IMR-90 (cell line): Measurements from ENCODE around the gene MPIG6B. TPM values are rescaled to one million over a fixed set of nuclear protein-coding genes. Genes with fewer than 3 reads are reported as not detected.

Source experiments
- ATAC-seq: fragments of 200-7000 bp; cut with Tn5 transposase; 2 replicates; pipeline ENCODE4 v1.9.1; 2020; ENCODE audit warnings: low read depth, mild to moderate bottlenecking, moderate library complexity
- BruUV-seq: library from RNA; stranded (reverse); fragments of 400-500 nt; replicated peaks from 2 replicates; lab custom pipeline; 2021; lab: Mats Ljungman, UMichigan
- CTCF ChIA-PET: fragments of 300-600 bp; formaldehyde crosslinking; extraction: SDS; loops from one replicate; lab custom pipeline; 2021; ENCODE audit warnings: antibody characterized with exemption; lab: Yijun Ruan, JAX
- POLR2A ChIA-PET: fragments of 300-600 bp; sonication (Branson Sonifier 250); formaldehyde crosslinking; loops from one replicate; lab custom pipeline; 2022; ENCODE audit warnings: antibody characterized with exemption; ENCODE audit not compliant: unreplicated experiment; lab: Charles Lee
- DNase-seq: peaks from one replicate; pipeline ENCODE4 v3.0.0; 2013
- H2AFZ ChIP-seq: replicated peaks from 2 replicates; pipeline ENCODE3; 2013; ENCODE audit warnings: low read length, mild to moderate bottlenecking; ENCODE audit not compliant: poor library complexity
- H2AK5ac ChIP-seq: 2 replicates; pipeline ENCODE4 v1.6.1; 2013; ENCODE audit warnings: low read depth, low read length, inconsistent platforms
- H2AK9ac ChIP-seq: replicated peaks from 2 replicates; pipeline ENCODE3; 2013; ENCODE audit warnings: mild to moderate bottlenecking, low read depth, low read length, moderate library complexity; ENCODE audit not compliant: poor library complexity
- H2BK120ac ChIP-seq: 2 replicates; pipeline ENCODE4 v1.6.1; 2013; ENCODE audit warnings: low read depth, low read length, inconsistent platforms
- H2BK15ac ChIP-seq: 3 replicates; pipeline ENCODE4 v1.6.1; 2013; ENCODE audit warnings: low read depth, low read length, inconsistent platforms
- H2BK20ac ChIP-seq: 2 replicates; pipeline ENCODE4 v1.6.1; 2013; ENCODE audit warnings: low read depth, mild to moderate bottlenecking, inconsistent platforms, low read length, moderate library complexity
- H2BK5ac ChIP-seq: 2 replicates; pipeline ENCODE4 v1.6.1; 2013; ENCODE audit warnings: mild to moderate bottlenecking, low read depth, low read length, inconsistent platforms; ENCODE audit not compliant: poor library complexity, severe bottlenecking
- H3K14ac ChIP-seq: replicated peaks from 2 replicates; pipeline ENCODE4 v1.6.1; 2013; ENCODE audit warnings: low read depth, low read length, inconsistent platforms
- H3K18ac ChIP-seq: 2 replicates; pipeline ENCODE4 v1.6.1; 2013; ENCODE audit warnings: low read depth, low read length, control low read depth
- H3K23ac ChIP-seq: 2 replicates; pipeline ENCODE4 v1.6.1; 2013; ENCODE audit warnings: low read depth, low read length, inconsistent platforms
- H3K27ac ChIP-seq: 2 replicates; pipeline ENCODE4 v1.5.1; 2013; ENCODE audit warnings: mild to moderate bottlenecking, control low read depth, low read length; ENCODE audit not compliant: insufficient read depth
- H3K27me3 ChIP-seq: 2 replicates; pipeline ENCODE4 v1.6.1; 2013; ENCODE audit warnings: low read length; ENCODE audit not compliant: control insufficient read depth, insufficient read depth
- H3K36me3 ChIP-seq: 2 replicates; pipeline ENCODE4 v1.6.1; 2013; ENCODE audit warnings: low read length, mixed read lengths; ENCODE audit not compliant: control insufficient read depth, insufficient read depth
- H3K4ac ChIP-seq: 2 replicates; pipeline ENCODE4 v1.6.1; 2013; ENCODE audit warnings: low read depth, low read length, inconsistent platforms
- H3K4me1 ChIP-seq: 2 replicates; pipeline ENCODE4 v1.6.1; 2013; ENCODE audit warnings: low read length, mixed read lengths; ENCODE audit not compliant: control insufficient read depth, insufficient read depth
- H3K4me2 ChIP-seq: 2 replicates; pipeline ENCODE4 v1.6.1; 2013; ENCODE audit warnings: low read depth, mild to moderate bottlenecking, control low read depth, low read length, moderate library complexity
- H3K4me3 ChIP-seq: 2 replicates; pipeline ENCODE4 v1.5.1; 2013; ENCODE audit warnings: low read depth, mild to moderate bottlenecking, control low read depth, low read length, moderate library complexity; ENCODE audit not compliant: insufficient read depth
- H3K56ac ChIP-seq: 2 replicates; pipeline ENCODE4 v1.6.1; 2013; ENCODE audit warnings: low read length, inconsistent platforms; ENCODE audit not compliant: insufficient read depth; ENCODE audit errors: extremely low read depth
- H3K79me1 ChIP-seq, 2 experiments: 2 replicates each; pipeline ENCODE4 v1.6.1; 2013; ENCODE audit warnings: low read length in 2 of 2, inconsistent platforms in 1 of 2, low read depth in 1 of 2
- H3K9ac ChIP-seq: 2 replicates; pipeline ENCODE4 v1.6.1; 2013; ENCODE audit warnings: low read depth, low read length, control low read depth
- H3K9me1 ChIP-seq: 2 replicates; pipeline ENCODE4 v1.6.1; 2013; ENCODE audit warnings: low read length, inconsistent platforms; ENCODE audit not compliant: insufficient read depth
- H3K9me3 ChIP-seq: 2 replicates; pipeline ENCODE4 v1.6.1; 2013; ENCODE audit warnings: low read length; ENCODE audit not compliant: control insufficient read depth, insufficient read depth
- H4K20me1 ChIP-seq: 2 replicates; pipeline ENCODE4 v1.6.1; 2013; ENCODE audit warnings: low read length, inconsistent platforms; ENCODE audit not compliant: insufficient read depth
- H4K5ac ChIP-seq: 2 replicates; pipeline ENCODE4 v1.6.1; 2013; ENCODE audit warnings: mild to moderate bottlenecking, low read depth, low read length, control low read depth
- H4K8ac ChIP-seq, 2 experiments: 2 replicates each; pipeline ENCODE4 v1.6.1; 2013; ENCODE audit warnings: low read depth in 2 of 2, low read length in 2 of 2, control low read depth in 1 of 2, inconsistent platforms in 1 of 2
- H4K91ac ChIP-seq: 2 replicates; pipeline ENCODE4 v1.6.1; 2013; ENCODE audit warnings: low read depth, low read length, inconsistent platforms; ENCODE audit not compliant: insufficient read depth
- BHLHE40 ChIP-seq: fragments of 150-350 bp; IDR thresholded peaks from 2 replicates; pipeline ENCODE4 v1.6.1; 2016; ENCODE audit warnings: mild to moderate bottlenecking, low read depth, low read length
- CEBPB ChIP-seq: IDR thresholded peaks from 2 replicates; pipeline ENCODE4 v1.6.1; 2012; ENCODE audit warnings: low read depth, low read length, improper control_type of control experiment
- CHD1 ChIP-seq: IDR thresholded peaks from 2 replicates; pipeline ENCODE4 v1.6.1; 2012; ENCODE audit warnings: low read depth, low read length, improper control_type of control experiment
- ELK1 ChIP-seq: fragments of 150-350 bp; IDR thresholded peaks from 2 replicates; pipeline ENCODE4 v1.6.1; 2016; ENCODE audit warnings: low read depth, mild to moderate bottlenecking, low read length, moderate library complexity, borderline replicate concordance
- FOS ChIP-seq: fragments of 150-350 bp; IDR thresholded peaks from 2 replicates; pipeline ENCODE4 v1.6.1; 2016; ENCODE audit warnings: low read depth, low read length
- MAFK ChIP-seq: IDR thresholded peaks from 2 replicates; pipeline ENCODE4 v1.6.1; 2012; ENCODE audit warnings: low read depth, low read length, improper control_type of control experiment
- MAZ ChIP-seq: IDR thresholded peaks from 2 replicates; pipeline ENCODE4 v1.6.1; 2012; ENCODE audit warnings: low read depth, mild to moderate bottlenecking, low read length, improper control_type of control experiment, moderate library complexity, borderline replicate concordance
- MXI1 ChIP-seq: IDR thresholded peaks from 2 replicates; pipeline ENCODE4 v1.6.1; 2012; ENCODE audit warnings: low read depth, mild to moderate bottlenecking, low read length, moderate library complexity, borderline replicate concordance
- NFE2L2 ChIP-seq: fragments of 150-350 bp; IDR thresholded peaks from 2 replicates; pipeline ENCODE4 v1.6.1; 2016; ENCODE audit warnings: low read depth, mild to moderate bottlenecking, low read length
- POLR2A ChIP-seq: IDR thresholded peaks from 2 replicates; pipeline ENCODE4 v1.6.1; 2012; ENCODE audit warnings: mild to moderate bottlenecking, low read depth, low read length
- RAD21 ChIP-seq: IDR thresholded peaks from 2 replicates; pipeline ENCODE4 v1.6.1; 2012; ENCODE audit warnings: low read length, improper control_type of control experiment
- RCOR1 ChIP-seq: IDR thresholded peaks from 2 replicates; pipeline ENCODE4 v1.6.1; 2012; ENCODE audit warnings: mild to moderate bottlenecking, low read length, improper control_type of control experiment; ENCODE audit not compliant: insufficient replicate concordance
- RFX5 ChIP-seq: IDR thresholded peaks from 2 replicates; pipeline ENCODE4 v1.8.0; 2012; ENCODE audit warnings: low read depth, mild to moderate bottlenecking, low read length, moderate library complexity
- SMC3 ChIP-seq: fragments of 150-350 bp; IDR thresholded peaks from 2 replicates; pipeline ENCODE4 v1.6.1; 2016; ENCODE audit warnings: low read depth, mild to moderate bottlenecking, antibody characterized with exemption, low read length, moderate library complexity
- WGBS, 2 experiments: methylation state at CpG; one replicate each; pipeline versions ENCODE4 v1.1.5 to v1.1.7; 2013; ENCODE audit warnings: missing lambda C conversion rate in 2 of 2; ENCODE audit not compliant: insufficient read length in 1 of 2; ENCODE audit errors: extremely low coverage in 2 of 2; 5-methylcytosine and 5-hydroxymethylcytosine counted together
- dilution Hi-C: fragments of 300-500 bp; cut with HindIII; formaldehyde crosslinking; loops from one replicate; pipeline ENCODE4 v1.14.3; 2018; ENCODE audit warnings: low sequenced_read_pairs; ENCODE audit not compliant: unreplicated experiment
- in situ Hi-C: fragments of 300-500 bp; cut with MboI; formaldehyde crosslinking; loops from 3 replicates; pipeline ENCODE4 v1.14.3; 2019; ENCODE audit warnings: low sequenced_read_pairs, inconsistent platforms, mixed read lengths
- intact Hi-C: fragments of 100-400 bp; cut with micrococcal nuclease; formaldehyde crosslinking; loops from 2 replicates; pipeline ENCODE4 v1.10.0; 2022
- polyA plus RNA-seq, 3 experiments: library from polyadenylated mRNA; depleted of rRNA; stranded (reverse); fragments of >200 nt; gene quantifications; 2 replicates each; pipeline ENCODE4 v1.2.3, GENCODE V29; 2012; ENCODE audit warnings: low replicate concordance in 1 of 3
- total RNA-seq: library from RNA; depleted of rRNA; stranded (reverse); fragments of >200 nt; gene quantifications from 2 replicates; pipeline ENCODE4 v1.2.3, GENCODE V29; 2012
- TF ChIP-seq, protein P1 (sequence below): fragments of 150-350 bp; IDR thresholded peaks from 2 replicates; pipeline ENCODE4 v1.6.1; 2017; ENCODE audit warnings: mild to moderate bottlenecking, antibody characterized with exemption, low read length, low read depth
- TF ChIP-seq, protein P2 (sequence below): conservative IDR thresholded peaks from 2 replicates; pipeline ENCODE4 v1.5.1; 2012; ENCODE audit warnings: mild to moderate bottlenecking, low read depth, low read length, improper control_type of control experiment

Gene MPIG6B
- total and polyA plus RNA-seq, 2 of the 4 experiments (the other 2 are of a cell fraction) = not detected

GRCh38 chr6:31692886-31693285, 30.3 kb upstream of the MPIG6B start:
- Histone ChIP-seq H3K4ac (no peak overlapping the region), H2AK5ac (no peak overlapping the region), H3K9me3 (no peaks in the 10 kb centered on the region), H3K4me3 (no peak overlapping the region), H3K23ac (no peak overlapping the region), H3K14ac (no peak overlapping the region), H3K4me2 (no peak overlapping the region), H3K36me3 (peaks cover 69% of the 10 kb centered on the region), H2BK15ac (no peak overlapping the region), H4K91ac (no peak overlapping the region), H3K9me1 (no peaks in the 10 kb centered on the region), H3K18ac (no peak overlapping the region), H3K56ac (no peak overlapping the region), H4K20me1 (0 out of 2 replicates have a peak, but pooled peaks cover 4% of the 10 kb centered on the region), H2BK20ac (no peak overlapping the region), H3K9ac (no peak overlapping the region), H3K27me3 (no peaks in the 10 kb centered on the region), H4K5ac (no peak overlapping the region), H3K79me1 (peaks cover 4 to 18% of the 10 kb centered on the region in 2 experiments; a peak in 3 of 4 replicates), H2AK9ac (no peak overlapping the region), H3K4me1 (no peaks in the 10 kb centered on the region), H3K27ac (no peak overlapping the region), H2BK120ac (no peak overlapping the region), H2BK5ac (no peak overlapping the region), H4K8ac (no peak overlapping the region), H2AFZ (no peak overlapping the region)
- DNase-seq = no peak
- BruUV-seq = no TSS peak
- ChIA-PET POLR2A (no interaction called here), CTCF (no interaction called here)
- intact Hi-C loops = no loop called here
- ATAC-seq = no peak
- TF ChIP-seq MAZ (no peak), SMC3 (no peak), FOS (no peak), RAD21 (no peak), CHD1 (no peak), RFX5 (no peak), BHLHE40 (no peak), CEBPB (no peak), MXI1 (no peak), RCOR1 (no peak), NFE2L2 (no peak), MAFK (no peak), ELK1 (no peak), POLR2A (no peak)
- TF ChIP-seq, protein P1, sequence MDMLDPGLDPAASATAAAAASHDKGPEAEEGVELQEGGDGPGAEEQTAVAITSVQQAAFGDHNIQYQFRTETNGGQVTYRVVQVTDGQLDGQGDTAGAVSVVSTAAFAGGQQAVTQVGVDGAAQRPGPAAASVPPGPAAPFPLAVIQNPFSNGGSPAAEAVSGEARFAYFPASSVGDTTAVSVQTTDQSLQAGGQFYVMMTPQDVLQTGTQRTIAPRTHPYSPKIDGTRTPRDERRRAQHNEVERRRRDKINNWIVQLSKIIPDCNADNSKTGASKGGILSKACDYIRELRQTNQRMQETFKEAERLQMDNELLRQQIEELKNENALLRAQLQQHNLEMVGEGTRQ = no peak
- TF ChIP-seq, protein P2, sequence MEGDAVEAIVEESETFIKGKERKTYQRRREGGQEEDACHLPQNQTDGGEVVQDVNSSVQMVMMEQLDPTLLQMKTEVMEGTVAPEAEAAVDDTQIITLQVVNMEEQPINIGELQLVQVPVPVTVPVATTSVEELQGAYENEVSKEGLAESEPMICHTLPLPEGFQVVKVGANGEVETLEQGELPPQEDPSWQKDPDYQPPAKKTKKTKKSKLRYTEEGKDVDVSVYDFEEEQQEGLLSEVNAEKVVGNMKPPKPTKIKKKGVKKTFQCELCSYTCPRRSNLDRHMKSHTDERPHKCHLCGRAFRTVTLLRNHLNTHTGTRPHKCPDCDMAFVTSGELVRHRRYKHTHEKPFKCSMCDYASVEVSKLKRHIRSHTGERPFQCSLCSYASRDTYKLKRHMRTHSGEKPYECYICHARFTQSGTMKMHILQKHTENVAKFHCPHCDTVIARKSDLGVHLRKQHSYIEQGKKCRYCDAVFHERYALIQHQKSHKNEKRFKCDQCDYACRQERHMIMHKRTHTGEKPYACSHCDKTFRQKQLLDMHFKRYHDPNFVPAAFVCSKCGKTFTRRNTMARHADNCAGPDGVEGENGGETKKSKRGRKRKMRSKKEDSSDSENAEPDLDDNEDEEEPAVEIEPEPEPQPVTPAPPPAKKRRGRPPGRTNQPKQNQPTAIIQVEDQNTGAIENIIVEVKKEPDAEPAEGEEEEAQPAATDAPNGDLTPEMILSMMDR = no peak
- in situ Hi-C loops = no loop called here
- dilution Hi-C loops = no loop called here
- 92% methylated on average over 7 of the region's 9 CpGs; no CpG with 5 or more reads in 1 of the 2 experiments for WGBS, 2 experiments
